Measurements from ENCODE around the gene BCL3. TPM values are rescaled to one million over a fixed set of nuclear protein-coding genes. Genes with fewer than 3 reads are reported as not detected.

BCL3 gene
- total and polyA plus RNA-seq, 2 experiments from 2014 or later: 1.4 to 4.1 TPM

DNA sequence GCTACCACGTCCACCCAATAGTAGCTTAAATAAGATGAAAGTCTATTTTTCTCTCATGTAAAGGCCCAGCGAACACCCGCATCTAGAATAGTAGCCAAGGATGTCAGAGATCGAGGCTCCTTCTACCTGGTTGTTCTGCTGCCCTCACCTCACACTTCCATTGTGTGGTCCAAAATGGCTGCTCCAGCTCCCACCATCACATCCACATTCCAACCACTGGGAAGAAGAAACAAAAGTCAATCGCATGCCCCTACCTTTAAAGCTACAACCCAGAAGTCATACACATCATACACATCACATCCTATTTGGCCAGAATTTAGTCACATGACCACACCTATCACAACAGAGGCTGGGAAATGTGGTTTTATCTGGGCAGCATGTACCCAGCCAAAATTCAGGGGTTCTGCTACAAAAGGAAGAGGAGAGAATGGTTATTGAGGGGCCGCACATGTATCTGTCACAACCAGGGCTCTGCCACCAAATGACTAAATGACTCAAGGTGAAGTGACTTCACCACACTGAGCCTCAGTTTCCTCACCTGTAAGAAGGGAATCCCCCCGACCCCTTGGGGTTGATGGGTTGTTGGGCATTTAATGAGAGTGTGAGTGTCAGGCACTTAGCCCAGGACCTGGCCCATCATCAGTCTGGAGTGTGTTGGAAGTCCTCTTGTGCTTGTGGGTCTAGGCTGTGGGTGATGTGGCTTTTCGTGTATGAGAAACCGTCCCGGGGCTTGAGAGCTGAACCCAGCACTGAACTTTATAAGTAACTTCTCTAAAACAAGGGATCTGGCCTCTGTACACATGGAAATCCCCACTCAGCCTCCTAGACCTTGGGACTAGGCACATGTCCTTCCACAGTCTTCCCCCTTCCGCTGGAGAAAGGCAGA is 19.0 kb downstream of the BCL3 start:
- Mint-ChIP-seq H3K9me3 (peaks cover 17% of the 10 kb centered on the region; the same call in 2 of the 3 replicates), H3K27me3 (ENCODE audit: insufficient read depth, low read depth, poor library complexity) (peaks cover 23% of the 10 kb centered on the region), H3K4me1 (no peaks in the 10 kb centered on the region), H3K36me3 (ENCODE audit: low read depth) (no peaks in the 10 kb centered on the region), H3K27ac (no peak overlapping the region), H3K4me3 (no peak overlapping the region)
- DNase-seq (ENCODE audit: low spot score): no peak
- no peak overlapping the region for H2AFZ ChIP-seq
- H3K27me3 ChIP-seq (ENCODE audit: insufficient read depth): no peaks in the 10 kb centered on the region
- no peak overlapping the region for H3K4me2 ChIP-seq
- 0 out of 2 replicates have a peak, but pooled peaks cover 4% of the 10 kb centered on the region for H3F3A ChIP-seq (replicated peaks; ENCODE audit: low read depth)
- peaks cover 4% of the 10 kb centered on the region for H3K4me1 ChIP-seq (ENCODE audit: insufficient read depth)
- no peak overlapping the region for H3K27ac ChIP-seq (ENCODE audit: low read depth)
- H3K9me2 ChIP-seq (ENCODE audit: insufficient read depth): no peaks in the 10 kb centered on the region
- no peak for ATAC-seq
- H3K79me2 ChIP-seq (replicated peaks; ENCODE audit: insufficient read depth): no peaks in the 10 kb centered on the region
- H4K20me1 ChIP-seq (replicated peaks; ENCODE audit: insufficient read depth): no peaks in the 10 kb centered on the region
- H3K4me3 ChIP-seq: no peak overlapping the region
- H3K36me3 ChIP-seq (ENCODE audit: insufficient read depth): no peaks in the 10 kb centered on the region
- TF ChIP-seq POLR2AphosphoS5 (IDR thresholded peaks at IDR 0.05; ENCODE audit: low read depth) (no peak), EZH2phosphoT487 (IDR thresholded peaks at IDR 0.05; ENCODE audit: unreplicated experiment) (no peak), JUNB (IDR thresholded peaks at IDR 0.05; ENCODE audit: unreplicated experiment) (no peak), ZNF114 (CRISPR knock-in tag; IDR thresholded peaks at IDR 0.05) (no peak), ZNF331 (CRISPR knock-in tag; IDR thresholded peaks at IDR 0.05; ENCODE audit: low read depth) (no peak), NANOG (IDR thresholded peaks at IDR 0.05; ENCODE audit: borderline replicate concordance) (no peak), STAT1 (IDR thresholded peaks at IDR 0.05; ENCODE audit: unreplicated experiment) (no peak), CREB1 (CRISPR knock-in tag; IDR thresholded peaks at IDR 0.05; ENCODE audit: low read depth) (no peak), EZH2 (IDR thresholded peaks at IDR 0.05; ENCODE audit: low read depth, unreplicated experiment) (no peak)
- TF ChIP-seq, protein P1, sequence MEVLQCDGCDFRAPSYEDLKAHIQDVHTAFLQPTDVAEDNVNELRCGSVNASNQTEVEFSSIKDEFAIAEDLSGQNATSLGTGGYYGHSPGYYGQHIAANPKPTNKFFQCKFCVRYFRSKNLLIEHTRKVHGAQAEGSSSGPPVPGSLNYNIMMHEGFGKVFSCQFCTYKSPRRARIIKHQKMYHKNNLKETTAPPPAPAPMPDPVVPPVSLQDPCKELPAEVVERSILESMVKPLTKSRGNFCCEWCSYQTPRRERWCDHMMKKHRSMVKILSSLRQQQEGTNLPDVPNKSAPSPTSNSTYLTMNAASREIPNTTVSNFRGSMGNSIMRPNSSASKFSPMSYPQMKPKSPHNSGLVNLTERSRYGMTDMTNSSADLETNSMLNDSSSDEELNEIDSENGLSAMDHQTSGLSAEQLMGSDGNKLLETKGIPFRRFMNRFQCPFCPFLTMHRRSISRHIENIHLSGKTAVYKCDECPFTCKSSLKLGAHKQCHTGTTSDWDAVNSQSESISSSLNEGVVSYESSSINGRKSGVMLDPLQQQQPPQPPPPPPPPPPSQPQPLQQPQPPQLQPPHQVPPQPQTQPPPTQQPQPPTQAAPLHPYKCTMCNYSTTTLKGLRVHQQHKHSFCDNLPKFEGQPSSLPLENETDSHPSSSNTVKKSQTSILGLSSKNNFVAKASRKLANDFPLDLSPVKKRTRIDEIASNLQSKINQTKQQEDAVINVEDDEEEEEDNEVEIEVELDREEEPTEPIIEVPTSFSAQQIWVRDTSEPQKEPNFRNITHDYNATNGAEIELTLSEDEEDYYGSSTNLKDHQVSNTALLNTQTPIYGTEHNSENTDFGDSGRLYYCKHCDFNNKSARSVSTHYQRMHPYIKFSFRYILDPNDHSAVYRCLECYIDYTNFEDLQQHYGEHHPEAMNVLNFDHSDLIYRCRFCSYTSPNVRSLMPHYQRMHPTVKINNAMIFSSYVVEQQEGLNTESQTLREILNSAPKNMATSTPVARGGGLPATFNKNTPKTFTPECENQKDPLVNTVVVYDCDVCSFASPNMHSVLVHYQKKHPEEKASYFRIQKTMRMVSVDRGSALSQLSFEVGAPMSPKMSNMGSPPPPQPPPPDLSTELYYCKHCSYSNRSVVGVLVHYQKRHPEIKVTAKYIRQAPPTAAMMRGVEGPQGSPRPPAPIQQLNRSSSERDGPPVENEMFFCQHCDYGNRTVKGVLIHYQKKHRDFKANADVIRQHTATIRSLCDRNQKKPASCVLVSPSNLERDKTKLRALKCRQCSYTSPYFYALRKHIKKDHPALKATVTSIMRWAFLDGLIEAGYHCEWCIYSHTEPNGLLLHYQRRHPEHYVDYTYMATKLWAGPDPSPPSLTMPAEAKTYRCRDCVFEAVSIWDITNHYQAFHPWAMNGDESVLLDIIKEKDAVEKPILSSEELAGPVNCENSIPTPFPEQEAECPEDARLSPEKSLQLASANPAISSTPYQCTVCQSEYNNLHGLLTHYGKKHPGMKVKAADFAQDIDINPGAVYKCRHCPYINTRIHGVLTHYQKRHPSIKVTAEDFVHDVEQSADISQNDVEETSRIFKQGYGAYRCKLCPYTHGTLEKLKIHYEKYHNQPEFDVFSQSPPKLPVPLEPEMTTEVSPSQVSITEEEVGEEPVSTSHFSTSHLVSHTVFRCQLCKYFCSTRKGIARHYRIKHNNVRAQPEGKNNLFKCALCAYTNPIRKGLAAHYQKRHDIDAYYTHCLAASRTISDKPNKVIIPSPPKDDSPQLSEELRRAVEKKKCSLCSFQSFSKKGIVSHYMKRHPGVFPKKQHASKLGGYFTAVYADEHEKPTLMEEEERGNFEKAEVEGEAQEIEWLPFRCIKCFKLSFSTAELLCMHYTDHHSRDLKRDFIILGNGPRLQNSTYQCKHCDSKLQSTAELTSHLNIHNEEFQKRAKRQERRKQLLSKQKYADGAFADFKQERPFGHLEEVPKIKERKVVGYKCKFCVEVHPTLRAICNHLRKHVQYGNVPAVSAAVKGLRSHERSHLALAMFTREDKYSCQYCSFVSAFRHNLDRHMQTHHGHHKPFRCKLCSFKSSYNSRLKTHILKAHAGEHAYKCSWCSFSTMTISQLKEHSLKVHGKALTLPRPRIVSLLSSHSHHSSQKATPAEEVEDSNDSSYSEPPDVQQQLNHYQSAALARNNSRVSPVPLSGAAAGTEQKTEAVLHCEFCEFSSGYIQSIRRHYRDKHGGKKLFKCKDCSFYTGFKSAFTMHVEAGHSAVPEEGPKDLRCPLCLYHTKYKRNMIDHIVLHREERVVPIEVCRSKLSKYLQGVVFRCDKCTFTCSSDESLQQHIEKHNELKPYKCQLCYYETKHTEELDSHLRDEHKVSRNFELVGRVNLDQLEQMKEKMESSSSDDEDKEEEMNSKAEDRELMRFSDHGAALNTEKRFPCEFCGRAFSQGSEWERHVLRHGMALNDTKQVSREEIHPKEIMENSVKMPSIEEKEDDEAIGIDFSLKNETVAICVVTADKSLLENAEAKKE (CRISPR knock-in tag; IDR thresholded peaks at IDR 0.05): no peak
- TF ChIP-seq, protein P2, sequence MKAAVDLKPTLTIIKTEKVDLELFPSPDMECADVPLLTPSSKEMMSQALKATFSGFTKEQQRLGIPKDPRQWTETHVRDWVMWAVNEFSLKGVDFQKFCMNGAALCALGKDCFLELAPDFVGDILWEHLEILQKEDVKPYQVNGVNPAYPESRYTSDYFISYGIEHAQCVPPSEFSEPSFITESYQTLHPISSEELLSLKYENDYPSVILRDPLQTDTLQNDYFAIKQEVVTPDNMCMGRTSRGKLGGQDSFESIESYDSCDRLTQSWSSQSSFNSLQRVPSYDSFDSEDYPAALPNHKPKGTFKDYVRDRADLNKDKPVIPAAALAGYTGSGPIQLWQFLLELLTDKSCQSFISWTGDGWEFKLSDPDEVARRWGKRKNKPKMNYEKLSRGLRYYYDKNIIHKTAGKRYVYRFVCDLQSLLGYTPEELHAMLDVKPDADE (IDR thresholded peaks at IDR 0.05): no peak
- TF ChIP-seq, protein P3, sequence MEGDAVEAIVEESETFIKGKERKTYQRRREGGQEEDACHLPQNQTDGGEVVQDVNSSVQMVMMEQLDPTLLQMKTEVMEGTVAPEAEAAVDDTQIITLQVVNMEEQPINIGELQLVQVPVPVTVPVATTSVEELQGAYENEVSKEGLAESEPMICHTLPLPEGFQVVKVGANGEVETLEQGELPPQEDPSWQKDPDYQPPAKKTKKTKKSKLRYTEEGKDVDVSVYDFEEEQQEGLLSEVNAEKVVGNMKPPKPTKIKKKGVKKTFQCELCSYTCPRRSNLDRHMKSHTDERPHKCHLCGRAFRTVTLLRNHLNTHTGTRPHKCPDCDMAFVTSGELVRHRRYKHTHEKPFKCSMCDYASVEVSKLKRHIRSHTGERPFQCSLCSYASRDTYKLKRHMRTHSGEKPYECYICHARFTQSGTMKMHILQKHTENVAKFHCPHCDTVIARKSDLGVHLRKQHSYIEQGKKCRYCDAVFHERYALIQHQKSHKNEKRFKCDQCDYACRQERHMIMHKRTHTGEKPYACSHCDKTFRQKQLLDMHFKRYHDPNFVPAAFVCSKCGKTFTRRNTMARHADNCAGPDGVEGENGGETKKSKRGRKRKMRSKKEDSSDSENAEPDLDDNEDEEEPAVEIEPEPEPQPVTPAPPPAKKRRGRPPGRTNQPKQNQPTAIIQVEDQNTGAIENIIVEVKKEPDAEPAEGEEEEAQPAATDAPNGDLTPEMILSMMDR (conservative IDR thresholded peaks at IDR 0.05; ENCODE audit: low read depth in 2 of 2): no peak
- TF ChIP-seq, protein P4, sequence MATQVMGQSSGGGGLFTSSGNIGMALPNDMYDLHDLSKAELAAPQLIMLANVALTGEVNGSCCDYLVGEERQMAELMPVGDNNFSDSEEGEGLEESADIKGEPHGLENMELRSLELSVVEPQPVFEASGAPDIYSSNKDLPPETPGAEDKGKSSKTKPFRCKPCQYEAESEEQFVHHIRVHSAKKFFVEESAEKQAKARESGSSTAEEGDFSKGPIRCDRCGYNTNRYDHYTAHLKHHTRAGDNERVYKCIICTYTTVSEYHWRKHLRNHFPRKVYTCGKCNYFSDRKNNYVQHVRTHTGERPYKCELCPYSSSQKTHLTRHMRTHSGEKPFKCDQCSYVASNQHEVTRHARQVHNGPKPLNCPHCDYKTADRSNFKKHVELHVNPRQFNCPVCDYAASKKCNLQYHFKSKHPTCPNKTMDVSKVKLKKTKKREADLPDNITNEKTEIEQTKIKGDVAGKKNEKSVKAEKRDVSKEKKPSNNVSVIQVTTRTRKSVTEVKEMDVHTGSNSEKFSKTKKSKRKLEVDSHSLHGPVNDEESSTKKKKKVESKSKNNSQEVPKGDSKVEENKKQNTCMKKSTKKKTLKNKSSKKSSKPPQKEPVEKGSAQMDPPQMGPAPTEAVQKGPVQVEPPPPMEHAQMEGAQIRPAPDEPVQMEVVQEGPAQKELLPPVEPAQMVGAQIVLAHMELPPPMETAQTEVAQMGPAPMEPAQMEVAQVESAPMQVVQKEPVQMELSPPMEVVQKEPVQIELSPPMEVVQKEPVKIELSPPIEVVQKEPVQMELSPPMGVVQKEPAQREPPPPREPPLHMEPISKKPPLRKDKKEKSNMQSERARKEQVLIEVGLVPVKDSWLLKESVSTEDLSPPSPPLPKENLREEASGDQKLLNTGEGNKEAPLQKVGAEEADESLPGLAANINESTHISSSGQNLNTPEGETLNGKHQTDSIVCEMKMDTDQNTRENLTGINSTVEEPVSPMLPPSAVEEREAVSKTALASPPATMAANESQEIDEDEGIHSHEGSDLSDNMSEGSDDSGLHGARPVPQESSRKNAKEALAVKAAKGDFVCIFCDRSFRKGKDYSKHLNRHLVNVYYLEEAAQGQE (IDR thresholded peaks at IDR 0.05; ENCODE audit: unreplicated experiment): no peak

Measured in GM23338 (cell line).